HG02973 (cell line): ENCODE data around the gene APPL1.

Experiments
- ATAC-seq: cut with Tn5 transposase; IDR thresholded peaks from one replicate; pipeline ENCODE4 v1.9.1; 2021; ENCODE audit warnings: moderate library complexity; ENCODE audit not compliant: unreplicated experiment

Gene APPL1, protein sequence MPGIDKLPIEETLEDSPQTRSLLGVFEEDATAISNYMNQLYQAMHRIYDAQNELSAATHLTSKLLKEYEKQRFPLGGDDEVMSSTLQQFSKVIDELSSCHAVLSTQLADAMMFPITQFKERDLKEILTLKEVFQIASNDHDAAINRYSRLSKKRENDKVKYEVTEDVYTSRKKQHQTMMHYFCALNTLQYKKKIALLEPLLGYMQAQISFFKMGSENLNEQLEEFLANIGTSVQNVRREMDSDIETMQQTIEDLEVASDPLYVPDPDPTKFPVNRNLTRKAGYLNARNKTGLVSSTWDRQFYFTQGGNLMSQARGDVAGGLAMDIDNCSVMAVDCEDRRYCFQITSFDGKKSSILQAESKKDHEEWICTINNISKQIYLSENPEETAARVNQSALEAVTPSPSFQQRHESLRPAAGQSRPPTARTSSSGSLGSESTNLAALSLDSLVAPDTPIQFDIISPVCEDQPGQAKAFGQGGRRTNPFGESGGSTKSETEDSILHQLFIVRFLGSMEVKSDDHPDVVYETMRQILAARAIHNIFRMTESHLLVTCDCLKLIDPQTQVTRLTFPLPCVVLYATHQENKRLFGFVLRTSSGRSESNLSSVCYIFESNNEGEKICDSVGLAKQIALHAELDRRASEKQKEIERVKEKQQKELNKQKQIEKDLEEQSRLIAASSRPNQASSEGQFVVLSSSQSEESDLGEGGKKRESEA

DNA sequence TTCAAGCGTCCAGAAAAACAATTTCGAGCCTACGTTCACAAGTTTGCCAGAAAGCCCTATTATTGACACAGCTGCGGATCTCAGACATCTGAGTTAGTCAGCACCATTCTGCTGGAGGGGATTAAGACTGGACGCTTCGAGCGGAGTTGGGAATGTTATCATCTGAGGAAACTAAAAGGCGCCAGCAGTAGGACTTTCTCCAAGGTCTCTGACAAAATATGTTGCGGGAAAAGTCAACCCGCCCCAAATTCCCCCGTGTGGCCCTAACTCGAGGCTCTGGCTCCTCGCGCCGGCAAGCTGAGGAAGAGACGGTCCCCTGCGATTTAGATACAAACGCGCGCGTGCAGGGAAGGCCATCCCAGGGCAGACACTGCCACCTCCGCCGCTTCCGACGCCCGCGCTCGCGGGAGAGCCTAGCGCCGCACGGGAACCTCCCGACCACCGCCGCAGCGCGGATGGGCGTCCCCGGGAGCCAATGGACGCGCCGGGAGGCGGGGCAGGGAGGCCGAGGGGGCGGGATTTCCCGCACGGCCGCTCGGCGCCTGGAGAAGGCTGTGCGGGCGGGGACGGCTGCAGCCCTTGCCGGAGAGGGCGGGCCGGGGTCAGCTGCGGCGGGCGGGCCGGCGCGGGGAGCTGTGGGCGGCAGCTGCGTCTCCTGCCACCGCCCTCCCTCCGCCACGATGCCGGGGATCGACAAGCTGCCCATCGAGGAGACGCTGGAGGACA is at the start of gene APPL1:
Gene APPL1, plus strand, starts transcription at position 526 of the 726 bp plus-strand sequence. Its CDS starts 155 bp downstream, at position 681.
- peak; percentile 89 for ATAC-seq

DNA sequence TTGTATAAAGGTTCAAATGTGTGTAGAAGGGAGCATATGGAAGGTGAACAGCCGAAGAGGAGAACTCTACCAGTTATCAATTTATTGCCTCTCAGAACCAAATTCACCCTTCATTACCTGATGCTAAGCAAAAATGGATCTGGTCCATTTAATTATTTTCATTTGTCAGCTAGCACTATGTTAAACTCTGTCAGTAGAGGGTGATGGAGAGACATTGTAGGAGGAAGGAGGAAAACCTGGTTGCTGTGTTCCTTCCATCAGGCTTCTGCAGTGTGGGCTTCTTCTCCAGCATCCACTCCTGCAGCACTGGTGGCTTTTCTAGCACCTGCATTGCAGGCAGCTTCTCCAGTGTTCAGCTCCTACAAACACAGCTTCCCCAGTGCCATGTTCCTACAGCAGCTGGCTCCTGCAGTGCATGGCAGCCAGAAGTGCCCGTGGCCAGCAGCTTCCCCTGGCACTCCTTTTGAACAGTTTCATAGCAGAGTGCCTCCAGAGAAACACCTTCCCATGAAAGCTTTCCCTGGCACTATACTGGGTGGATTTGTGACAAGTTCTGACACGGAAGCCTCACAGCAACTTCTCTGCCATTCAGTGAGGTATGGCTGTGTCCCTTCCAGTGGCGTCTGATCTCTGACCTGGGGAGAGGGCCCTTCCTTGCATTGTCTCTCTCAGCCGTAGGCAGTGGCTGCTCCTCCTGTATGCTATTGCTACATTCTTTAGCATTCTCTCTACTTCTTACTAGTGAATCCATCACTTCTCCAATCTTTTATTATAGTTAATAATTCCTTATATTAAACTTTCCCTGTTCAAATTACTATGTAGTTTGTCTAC is 47.7 kb upstream of the APPL1 start:
- ATAC-seq: no peak

DNA sequence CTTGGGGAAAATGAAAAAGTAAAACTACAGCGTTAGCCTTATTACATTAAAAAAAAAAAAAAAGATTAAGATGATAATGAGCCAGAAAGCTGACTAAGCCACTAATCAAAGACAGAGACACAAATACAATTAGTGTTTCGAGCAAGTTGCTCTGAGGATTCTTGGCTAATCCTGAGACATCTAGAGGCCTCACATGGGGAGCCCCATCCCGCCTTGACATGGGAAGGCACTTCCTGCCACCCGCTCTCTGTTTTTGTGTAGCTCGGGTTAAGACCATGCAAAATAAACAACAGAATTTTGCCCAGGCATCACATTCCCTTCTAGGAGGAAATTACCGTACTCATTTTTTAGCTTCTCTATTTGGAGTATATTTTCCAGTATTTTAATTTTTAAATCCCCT is 43.0 kb upstream of the APPL1 start:
- no peak for ATAC-seq

DNA sequence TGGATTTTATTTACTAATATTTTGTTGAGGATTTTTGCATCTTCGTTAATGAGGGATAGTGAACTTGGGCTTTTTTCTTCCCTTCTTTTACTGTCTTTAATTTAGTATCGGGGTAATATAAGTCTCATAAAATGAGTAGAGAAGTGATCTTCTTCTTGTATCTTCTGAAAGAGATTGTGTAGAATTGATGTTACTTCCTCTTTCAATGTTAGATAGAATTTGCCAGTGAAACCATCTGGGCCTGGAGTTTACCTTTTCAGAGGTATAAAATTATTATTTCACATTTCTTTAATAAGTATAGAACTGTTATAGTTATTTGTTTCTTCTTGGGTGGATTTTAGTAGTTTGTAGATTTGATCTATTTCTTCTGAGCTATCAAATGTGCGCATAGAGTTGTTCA is 35.5 kb upstream of the APPL1 start:
- no peak for ATAC-seq

DNA sequence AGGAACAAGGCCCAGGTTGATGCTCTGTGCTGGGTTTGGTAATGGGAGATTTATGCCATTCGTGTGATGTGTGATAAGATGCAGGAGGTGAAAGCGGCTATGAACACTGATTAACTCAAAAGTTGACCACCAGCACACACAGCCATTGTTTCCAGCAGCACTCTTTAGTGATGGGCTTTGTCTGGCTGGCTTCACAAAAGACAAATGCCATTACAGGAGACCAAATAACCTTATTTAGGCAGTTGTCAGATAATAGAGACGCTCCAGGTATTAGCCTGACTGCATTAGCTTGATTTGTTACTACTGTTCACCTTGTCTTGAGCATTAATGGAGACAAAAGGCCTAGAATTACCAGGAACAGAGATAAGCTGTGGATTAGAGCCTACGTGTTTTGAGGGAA is 32.9 kb upstream of the APPL1 start:
- ATAC-seq: no peak

DNA sequence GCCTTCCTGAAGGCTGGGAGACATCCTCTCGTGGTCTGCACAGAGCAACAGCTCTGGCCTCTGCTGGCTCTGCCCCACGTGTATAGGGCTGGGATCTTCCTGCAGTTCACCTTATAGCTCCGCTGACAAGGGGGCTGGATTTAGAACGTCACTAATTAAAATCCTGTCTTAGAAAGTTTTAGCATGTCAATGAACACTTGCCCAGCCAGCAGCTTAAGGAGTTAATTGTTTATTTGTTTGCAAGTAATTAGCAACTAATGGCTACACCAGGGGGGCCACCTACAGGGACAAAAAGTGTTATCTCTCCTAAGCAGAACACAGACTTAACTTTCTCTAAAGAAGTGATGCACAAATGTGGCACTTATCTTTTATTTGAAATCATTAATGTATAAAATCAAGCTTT is 27.6 kb upstream of the APPL1 start, which contains the start of gene HESX1:
Gene HESX1, minus strand, starts transcription at position 84 of the 403 bp plus-strand sequence. Its CDS starts 60 bp downstream, at position 24.
- ATAC-seq: no peak

DNA sequence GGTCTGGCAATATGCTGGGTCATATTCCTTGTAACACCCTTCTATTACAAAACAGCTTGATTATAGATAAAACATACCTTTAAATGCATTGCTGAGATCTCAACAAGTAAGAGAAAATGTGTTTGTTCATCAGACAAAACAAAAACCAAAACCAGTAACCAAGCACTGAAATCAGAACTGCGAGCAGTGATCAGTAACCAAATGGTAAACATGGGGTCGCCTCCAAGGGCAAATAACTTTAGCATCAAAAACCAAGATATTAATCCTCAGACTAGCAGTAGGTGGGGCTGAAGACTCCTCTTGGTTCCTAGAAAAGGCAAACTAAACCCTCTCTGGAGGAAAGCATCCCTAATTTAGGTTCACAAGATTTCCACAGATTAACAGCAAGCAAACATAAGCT is 21.1 kb upstream of the APPL1 start:
- no peak for ATAC-seq

DNA sequence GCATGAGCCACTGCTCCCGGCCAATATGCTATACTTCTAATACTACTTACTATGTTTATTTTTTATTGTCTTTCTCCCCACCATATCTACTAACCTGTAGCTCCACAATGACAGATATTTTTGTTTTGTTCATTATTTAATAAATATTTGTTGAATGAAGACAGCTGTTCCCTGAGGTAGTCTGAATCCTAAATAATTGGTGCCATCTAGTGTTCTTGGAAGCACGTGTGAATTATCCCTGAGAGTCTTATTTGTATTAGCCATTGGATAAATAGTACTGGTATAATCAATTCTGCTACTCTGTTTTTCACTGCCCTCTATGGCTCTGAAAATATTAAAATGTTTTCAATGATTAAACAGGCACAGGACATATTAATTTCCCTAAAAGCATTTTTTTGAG is 5.6 kb upstream of the APPL1 start:
- ATAC-seq: no peak

DNA sequence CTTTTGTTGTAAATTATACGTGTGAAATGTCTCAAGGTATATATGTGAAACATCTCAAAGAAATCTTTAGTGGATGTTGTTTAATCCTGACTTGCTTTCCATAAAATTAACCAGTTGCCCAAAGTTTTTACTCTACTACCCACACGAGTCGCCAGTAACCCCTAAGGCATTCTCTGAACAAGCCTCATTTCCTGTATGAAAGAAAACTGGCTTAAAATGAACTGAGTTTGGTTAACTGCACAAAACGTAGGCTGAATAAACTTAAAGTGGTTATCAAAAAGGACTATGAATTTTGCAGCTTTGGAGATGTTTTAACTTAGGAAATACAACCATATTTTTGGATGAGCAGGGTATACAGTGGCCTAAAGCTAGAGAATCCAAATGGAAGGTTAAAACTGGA is 2.7 kb upstream of the APPL1 start:
- ATAC-seq: no peak

DNA sequence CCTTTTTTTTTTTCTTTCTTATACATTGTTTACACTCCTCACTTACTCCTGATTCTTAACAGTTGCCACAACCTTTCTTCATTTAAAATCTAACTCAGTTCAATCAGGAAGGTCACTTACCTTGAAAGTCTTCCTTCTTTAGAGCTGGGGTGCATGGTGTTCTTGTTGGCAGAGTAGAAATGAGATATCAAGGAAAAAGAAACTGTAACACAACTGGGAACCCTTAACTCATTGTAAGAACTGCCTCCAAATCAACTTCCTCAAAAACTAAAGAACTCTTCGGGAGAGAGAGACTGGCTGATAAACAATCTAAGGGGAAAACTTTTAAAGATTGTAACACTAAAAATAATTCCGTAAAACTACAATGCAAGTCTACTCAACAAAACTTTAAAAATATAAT is 1.4 kb upstream of the APPL1 start:
- ATAC-seq: no peak

DNA sequence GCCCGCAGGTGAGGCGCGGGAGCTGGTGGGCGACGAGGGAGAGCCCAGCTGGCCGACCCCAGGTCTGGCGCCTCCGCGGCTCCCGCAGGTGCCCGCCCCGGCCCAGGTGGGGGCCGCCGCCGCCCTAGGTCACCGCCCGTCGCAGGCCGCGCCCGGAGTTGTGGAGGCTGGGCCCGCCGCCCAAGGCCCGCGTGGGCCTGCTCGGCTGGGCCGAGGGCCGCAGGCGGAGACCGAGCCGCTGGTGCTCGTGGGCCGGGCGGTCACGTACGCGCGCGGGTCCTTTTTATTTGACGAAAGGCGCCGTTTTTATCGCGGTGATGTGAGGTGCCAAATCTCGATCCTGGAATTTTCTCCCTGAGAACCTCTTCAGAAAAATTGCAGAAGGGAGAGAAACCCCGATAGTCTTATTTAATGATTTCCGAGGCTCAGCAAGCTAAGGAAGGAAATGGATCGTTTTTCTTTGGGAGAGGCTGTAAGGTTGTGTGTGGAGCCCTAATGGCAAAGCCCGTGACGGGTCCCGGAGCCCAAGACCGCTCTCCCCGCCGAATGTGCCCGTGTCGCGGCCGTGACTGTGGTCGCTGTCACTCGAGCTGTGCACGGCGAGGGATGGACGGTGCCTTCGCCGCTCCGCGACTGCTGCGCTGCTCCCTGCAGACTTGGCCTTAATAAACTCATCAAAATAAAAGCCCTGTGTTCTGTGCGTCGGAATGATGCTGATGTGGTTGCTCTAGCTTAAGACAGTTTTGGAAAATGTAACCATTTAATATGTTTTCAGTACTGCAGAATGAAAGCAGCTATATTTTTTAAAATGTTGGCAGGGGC is 612 bp downstream of the APPL1 start:
- peak; percentile 31 for ATAC-seq

DNA sequence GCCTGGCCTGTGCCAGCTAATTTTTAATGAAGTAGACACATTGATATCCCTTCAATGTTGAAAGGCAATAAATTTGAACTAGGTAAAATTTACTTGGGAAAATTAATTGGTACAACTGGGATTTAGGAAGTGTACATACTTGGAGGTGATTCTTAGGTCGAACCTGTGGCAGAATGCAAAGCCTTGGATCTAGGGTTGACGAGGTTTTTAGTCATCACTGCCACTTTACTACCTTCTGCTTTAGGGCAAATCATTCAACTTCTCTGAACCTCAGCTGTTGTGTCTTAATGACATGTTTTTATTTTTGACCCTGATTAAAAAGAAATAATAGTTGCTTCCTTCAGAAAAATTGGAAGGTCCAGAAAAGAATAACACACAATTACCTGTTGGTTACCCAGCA is 2.5 kb downstream of the APPL1 start:
- ATAC-seq: no peak

DNA sequence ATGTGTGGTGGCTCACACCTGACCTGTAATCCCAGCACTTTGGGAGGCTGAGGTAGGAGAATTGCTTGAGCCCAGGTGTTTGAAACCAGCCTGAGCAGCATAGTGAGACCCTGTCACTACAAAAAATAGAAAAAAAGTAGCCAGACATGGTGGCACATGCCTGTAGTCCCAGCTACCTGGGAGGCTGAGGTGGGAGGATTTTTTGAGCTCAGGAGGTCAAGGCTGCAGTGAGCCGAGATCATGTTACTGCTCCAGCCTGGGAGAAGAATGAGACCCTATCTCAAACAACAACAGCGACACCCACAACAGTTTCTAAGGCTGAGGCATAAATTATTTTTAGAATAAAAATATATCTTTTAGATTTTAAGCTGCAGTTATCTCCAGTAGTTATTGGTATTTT is 6.3 kb downstream of the APPL1 start:
- ATAC-seq: no peak

DNA sequence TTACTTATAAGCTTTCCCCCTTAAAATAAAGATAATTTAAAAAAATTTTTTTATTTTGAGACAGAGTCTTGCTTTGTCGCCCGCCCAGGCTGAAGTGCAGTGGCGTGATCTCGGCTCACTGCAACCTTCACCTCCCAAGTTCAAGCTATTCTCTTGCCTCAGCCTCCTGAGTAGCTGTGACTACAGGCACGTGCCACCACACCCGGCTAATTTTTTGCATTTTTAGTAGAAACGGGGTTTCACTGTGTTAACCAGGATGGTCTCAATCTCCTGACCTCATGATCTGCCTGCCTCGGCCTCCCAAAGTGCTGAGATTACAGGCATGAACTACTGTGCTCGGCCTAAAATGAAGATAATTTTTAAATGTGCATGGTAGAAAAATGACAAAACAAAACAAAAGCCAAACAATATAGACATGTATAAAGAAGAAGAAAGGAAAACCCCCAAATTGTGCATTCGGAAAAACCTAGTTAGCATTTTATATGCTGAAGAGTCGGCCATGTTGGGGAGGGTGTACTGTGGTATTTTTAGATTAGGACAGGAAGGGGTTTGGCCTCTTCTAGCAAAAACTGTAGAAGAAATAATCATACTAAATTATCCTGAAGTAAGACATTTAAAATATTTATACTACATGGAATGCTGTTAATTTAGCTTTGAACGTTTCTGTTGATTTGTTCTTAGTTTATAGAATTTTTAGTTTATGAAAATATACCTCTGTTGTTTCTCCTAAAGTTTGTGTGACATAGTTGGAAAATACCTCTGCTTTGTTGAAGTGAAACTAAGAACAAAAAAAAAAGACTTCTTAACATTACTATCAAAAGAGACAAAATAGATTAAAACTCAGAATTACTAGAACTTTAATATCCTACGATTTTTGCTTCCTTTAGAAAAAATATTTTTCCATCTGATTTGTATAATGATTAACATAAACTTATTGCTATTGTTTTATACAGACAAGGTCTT is 7.4 kb downstream of the APPL1 start:
- ATAC-seq: no peak

DNA sequence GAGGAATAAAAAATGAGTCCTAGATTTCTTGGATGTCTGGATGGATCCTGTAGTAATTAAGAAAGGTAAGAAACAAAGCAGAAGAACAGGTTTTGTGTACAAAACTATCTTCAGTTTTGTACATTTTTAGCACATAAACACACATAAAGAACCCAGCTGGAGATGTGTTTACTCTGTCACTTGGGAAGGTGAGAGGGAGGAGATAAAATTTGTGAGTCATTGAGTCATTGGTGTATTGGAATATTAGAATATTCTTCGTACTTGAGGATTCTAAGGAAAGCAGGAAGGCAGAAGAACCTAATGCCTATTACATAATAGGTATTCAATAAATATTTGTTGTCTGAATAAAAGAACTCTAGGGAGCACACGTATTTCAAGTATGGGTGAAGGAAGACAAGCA is 17.4 kb downstream of the APPL1 start:
- no peak for ATAC-seq

DNA sequence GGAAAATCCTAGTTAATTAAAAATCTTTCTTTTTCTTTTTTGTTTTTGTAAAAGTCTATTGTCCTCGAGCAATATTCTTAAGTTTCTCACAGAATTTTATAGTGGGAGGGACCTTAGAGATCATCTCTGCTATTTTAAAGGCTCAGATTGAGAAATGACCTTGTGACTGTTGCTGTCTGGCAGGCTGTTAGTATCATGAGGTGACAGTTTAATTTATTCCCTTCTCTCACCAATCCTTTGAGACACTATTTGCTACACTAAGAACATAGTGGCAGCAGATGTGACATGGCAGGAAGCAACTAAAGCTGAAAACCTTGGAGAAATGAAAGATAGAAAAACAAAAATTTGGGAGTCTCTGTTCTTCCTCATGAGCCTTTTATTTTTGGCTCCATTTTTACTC is 24.9 kb downstream of the APPL1 start:
- no peak for ATAC-seq

DNA sequence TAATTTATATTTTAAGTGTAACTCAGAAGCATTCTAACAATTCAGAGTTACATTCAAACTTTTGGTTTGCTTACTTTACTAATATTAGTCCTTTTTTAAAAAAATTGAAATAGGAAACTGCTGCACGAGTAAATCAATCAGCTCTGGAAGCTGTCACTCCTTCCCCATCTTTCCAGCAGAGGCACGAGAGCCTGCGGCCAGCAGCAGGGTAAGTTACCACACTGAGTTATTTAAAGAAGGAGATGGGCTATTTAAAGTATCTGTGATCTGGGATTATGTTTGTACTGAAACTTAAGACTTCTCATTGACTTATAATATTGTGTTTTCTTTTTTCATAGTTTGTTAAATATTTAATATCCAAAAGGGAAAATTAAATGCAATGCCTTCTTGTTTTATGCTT is 29.3 kb downstream of the APPL1 start:
- no peak for ATAC-seq

DNA sequence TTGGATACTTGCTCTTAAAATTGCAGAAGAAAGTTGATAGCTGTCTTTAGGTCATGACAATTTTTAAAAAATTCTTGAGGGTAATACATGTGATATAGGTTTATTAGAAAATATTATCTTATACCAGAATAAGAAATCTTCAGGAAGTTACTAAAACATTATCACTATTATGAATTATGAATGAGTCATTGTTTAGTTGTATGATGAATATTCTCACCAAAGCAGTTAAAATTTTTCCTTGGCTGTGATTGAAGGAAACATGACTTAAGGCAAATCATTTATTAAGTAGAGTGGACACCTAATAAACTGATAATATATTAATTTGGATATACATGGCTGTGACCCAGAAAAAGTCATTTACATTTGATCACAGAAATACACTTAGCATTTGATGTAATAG is 30.1 kb downstream of the APPL1 start:
- no peak for ATAC-seq

DNA sequence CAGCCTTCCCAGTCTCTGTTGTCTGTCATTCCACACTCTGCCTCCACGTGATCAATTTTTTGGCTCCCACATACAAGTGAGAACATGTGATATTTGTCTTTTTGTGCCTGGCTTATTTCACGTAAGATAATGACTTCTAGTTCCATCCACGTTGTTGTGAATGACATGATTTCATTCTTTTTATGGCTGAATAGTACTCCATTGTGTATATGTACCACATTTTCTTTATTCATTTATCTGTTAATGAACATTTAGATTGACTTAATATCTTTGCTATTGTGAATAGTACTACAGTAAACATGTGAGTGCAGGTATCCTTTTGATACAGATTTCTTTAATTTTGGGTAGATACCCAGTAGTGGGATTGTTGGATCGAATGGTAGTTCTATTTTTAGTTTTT is 33.6 kb downstream of the APPL1 start:
- no peak for ATAC-seq
